Stimulated activated CD8-positive, alpha-beta memory T cell treated with anti-CD3 and anti-CD28 coated beads, Interleukin-15, amount 100 ng/mL, for 1 hour (primary cell): ENCODE results near the gene SIX2.

Experiments used
- DNase-seq: peaks from one replicate; pipeline ENCODE4 v3.0.0-alpha.2; 2020; ENCODE audit warnings: low read depth

Gene SIX2

DNA sequence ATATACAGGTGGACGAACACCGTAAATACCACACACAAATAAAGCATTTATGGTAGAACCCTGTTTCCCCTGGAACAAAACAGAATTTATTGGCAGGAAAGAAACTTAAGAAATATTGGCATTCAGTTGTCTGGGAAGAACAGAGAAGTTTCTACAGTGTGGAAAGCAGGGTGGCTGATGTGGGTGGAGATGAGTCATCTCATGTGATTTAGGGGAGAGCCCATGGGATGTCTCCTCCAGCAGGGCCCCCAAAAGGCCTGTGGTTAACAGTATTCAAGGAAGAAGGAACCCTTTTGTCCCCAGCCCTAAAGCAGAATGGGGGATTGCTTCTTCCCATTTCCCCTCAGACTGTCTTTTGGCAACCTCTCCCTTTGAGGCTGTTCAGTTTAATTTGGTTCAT, 43.6 kb downstream of the SIX2 start:
- no peak for DNase-seq

DNA sequence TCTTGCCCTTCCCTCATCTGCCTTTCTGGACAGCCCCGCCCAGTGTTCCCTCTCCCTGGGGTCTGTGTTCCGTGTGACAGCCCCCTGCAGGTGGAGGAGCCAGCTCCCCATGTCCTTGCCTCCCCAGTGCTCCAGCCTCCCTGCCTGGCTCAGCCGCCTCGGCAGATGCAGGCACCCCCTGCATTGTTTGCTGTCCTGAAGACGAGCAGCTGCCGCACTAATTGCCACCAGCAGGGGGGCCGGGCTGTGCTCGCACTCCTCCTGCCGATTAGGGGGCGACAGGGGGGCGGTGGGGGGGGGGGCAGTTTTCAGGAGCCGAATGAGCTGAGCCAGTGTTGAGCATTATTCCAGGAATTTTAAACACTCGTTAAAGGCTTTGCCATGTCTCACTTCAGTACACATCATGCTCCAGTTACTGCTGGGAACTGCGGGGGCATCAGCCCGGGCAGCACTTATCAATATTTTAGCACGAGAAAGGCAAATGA, 44.5 kb downstream of the SIX2 start:
- DNase-seq: no peak

DNA sequence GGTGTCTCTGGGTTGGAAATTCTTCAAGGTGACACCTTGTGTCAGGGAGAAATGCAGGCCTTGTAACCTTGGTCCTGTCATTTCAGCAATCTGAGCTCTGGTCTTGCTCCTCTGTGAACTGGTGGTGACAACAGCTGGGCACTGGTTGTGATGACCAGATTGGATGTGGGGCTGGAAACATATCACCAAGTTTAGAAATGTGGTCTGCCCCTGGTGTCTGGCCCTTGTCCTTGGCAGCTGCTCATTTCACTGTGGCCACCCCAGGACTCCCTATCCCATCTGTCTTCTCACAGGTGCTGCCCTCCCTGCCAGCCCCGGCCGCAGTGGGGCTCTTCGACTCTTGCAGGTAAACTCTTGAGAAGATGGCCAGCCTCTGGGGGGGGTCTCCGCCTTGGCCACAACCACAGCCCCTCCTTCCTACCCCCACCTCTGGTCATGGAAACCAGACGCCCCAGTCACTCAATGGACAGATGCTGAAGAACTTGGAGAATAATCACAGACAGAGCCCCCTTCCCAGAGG, 47.0 kb downstream of the SIX2 start:
- no peak for DNase-seq

DNA sequence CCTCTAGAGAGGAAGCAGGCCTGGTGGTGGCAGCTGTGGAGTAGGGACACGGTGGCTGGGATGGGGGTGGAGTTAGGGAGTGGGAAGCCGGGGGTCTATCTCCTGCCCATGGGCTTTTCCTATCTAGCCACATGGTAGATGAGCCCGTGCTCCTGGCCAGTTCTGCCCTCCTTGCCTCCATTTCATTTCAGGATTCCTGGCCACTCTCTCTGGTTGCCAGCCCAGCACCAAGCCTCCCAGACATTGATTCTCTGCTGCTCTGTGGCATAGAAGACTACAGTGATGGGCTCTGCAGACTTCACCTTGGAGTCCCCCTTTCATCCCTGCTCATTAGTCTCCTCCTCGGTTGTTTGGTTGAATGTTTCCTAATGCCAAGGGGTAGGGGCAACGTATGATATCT, 48.4 kb downstream of the SIX2 start:
- DNase-seq: no peak

DNA sequence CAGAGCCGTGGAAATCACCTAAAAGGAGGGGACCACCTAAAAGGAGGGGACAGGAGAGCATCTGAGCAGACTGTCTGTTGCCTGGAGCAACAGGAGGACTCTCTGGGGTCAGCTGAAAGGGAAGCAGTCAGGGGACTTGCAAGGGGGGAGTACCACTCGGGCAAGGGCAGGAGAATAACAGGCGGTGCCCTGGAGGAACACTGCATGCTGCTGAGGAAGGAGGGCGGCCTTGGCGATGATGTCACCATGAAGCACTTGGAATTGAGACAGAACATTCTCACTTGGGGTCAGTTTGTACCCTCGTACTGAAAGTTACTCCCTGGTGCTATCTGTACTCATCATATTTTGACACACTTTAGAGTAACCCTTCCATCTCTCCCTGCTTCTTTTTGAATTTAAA, 49.4 kb downstream of the SIX2 start:
- no peak for DNase-seq

DNA sequence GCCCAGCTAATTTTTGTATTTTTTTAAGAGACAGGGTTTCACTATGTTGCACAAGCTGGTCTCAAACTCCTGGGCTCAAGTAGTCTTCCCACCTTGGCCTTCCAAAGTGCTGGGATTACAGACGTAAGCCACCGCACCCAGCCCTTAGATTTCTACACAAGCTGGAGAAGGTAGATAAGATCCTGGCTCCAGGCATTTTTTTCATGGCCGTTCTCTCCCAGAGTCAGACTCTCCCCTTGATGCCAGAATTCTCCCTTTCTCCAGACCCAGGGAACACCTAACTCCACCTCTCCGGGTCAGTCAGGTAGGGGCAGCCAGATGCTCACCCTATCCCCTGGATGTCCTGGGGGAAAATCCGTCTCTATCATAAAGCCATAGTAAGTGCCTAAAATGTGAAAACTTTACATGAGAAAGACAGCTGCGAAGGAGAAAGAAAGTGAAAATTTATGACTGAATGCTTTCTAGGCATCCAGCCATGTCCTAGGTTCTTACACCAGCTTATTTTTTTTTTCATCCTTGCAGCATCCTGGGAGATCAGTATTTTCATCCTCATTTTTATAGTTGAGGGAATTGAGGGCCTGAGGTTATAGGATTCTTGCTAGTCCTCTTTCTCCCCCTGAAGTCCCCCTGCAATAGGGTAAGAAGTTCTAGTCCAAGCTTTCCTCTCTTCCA, 51.5 kb downstream of the SIX2 start:
- no peak for DNase-seq

DNA sequence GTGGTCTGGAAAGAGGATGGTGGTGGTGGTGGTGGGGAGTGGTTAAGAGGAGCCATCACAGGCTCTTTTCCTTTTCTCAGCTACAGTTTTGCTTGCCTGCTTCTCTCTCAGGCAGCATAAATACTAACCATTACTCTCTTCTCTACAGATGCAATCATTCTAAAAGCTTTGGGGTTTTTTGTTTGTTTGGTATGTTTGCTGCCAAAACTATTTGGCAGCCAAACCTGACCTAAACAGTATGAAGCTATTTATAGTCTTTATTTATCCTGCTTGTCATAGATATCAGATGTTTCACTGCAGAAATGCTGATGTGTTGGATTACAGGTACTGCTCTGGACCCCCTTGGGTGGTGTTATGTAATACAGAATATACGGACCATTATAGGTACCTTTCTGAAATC, 52.4 kb downstream of the SIX2 start:
- DNase-seq: no peak

DNA sequence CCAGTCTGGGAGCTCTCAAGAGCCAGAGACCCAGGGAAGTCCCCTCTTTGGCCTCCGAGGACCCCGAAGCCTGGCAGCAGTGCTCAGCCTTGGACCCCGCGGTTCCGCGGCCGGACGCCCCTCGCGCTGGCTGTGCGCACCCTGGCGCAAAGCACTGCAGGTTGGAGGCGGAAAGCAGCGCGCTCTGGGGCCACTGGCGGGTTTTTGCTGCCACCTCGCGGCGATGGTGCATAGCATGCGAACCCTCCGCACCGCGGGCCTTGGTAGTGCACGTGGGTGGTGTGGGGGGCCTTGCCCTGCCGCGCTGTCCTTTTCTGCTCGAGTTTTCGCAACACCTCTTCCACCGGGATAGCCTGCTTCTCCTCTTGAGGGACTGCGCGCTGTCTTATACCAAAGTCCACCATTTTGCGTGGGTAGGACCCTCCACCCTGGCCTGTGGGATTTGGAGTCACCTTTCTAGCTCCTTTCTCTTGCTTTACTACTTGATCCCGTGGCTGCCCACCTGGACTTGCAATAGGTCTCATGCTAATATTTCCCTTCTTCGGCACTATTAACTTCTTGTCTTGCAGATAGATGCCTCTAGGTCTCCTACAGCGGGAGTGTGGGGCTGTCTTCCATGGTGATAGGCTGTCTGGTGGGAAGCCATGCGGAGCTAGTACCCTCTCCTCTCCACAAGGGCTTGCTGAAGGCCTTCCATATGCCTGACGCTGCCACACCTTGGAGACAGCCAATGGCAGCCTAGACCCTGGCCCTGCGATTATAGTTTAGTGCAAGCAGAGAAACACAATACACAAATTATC, 53.5 kb downstream of the SIX2 start:
- DNase-seq: peak; percentile 62
